G401.6 (cell line): Measurements from ENCODE around the gene FAM169A.
"Not testable (repeated sequence)": the region's sequence is repeated elsewhere in the genome, so short reads cannot be mapped to it uniquely, and the experiment has no call there.

Source experiments
- FAIRE-seq: peaks from 2 replicates; lab custom pipeline; 2012; peaks lifted over from hg19 to GRCh38; lab: Jason Lieb, UNC

The FAM169A gene

DNA sequence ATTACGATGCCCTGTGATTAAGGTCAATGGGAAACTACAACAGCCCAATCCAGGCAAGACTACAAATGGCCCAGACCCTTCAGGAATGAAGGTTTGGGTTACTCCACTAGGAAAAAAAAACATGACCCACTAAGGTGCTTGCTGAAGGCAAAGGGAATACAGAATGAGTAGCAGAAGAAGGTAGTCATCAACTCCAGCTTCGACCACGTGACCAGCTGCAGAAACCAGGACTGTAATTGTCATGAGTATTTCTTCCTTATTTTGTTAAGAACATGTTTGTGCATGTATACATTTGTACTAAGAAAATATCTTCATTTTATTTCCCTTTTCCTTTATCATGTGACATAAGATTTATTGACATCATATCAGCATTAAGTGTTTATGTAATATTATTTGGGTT is 74.5 kb downstream of the FAM169A start:
- peak; percentile 82 for FAIRE-seq

DNA sequence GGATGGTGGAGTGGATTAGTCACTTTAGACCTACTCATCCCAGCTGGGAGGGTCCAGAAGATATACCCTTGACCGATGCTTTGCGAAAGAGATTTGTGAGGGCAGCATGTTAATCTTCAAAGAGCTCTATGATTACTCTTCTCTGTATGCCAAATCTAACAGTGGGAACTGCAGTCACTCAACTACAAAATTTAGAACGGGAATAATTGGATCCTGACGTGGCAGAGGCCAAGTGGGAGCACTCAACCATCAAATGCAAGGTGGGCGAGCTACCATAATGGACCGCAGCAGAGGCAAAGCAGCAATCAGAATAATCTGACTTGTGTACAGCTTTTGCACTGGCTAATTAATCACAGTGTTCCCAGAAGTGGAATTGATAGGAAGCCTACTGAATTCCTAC is 78.8 kb downstream of the FAM169A start:
- no peak for FAIRE-seq

DNA sequence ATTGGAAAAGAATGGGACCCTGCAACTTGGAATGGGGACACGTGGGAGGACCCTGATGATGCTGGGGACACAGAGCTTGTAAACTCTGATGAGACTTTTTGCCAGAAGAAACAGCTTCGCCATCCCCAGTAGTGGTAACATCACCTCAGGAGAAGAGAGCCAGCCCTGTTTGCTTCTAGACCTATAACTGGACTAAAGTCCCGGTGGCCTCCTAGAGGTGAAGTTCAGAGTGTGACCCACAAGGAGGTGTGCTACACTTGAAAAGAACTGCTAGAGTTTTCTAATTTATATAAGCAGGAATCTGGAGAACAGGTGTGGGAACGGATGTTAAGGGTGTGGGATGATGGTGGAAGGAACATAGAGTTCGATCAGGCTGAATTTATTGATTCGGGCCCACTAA is 79.3 kb downstream of the FAM169A start:
- FAIRE-seq, result no peak

DNA sequence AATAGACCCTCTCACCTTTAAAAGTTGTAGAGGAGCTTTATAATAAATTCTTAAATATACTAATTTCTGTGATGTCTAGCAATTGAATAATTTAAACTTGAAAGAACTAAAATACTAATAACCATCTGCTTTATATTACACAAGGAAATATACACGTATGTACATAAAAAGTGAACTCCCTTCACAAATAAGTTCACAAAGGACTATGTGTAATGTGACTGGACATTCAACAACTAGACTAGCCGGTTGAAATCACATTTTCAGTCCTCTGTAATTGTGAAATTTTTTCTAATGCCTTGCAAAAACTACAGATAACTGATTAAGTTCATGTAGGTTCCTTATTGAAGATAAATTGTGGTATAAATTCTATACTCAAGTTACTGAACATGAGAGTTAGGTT is 87.6 kb downstream of the FAM169A start:
- peak; percentile 67 for FAIRE-seq

DNA sequence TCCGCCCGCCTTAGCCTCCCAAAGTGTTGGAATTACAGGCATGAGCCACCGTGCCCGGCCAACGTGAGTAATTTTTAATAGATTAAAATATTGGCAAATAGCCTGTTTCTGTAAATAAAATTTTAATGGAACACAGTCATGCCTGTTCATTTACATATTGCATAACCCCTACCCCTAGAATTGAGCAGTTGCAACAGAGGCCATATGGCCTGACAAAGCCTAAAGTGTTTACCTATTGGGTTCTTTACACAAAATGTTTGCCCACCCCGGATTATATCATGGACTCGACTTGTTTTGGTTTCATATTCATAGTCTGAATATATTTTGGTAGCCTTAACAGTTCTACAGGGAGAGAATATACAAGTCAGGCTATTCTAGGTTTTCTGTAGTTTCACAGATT is 93.8 kb downstream of the FAM169A start:
- FAIRE-seq, result no peak

DNA sequence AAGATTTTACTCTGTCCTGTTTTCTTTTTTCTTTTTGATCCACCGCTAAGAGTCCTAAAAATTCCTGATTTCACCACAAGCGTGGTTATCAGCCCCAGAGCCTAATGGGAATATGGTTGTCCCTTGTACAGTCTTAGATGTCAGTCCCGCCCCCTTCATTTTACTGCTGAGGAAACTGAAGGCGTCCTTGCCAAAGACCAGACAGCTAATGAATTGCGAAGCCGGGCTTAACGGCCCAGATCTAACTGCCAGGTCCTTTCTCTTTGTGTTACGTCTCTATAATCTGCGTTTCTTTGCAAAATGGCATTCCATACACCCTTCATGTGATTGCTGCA is 98.6 kb downstream of the FAM169A start:
- FAIRE-seq, result no peak

DNA sequence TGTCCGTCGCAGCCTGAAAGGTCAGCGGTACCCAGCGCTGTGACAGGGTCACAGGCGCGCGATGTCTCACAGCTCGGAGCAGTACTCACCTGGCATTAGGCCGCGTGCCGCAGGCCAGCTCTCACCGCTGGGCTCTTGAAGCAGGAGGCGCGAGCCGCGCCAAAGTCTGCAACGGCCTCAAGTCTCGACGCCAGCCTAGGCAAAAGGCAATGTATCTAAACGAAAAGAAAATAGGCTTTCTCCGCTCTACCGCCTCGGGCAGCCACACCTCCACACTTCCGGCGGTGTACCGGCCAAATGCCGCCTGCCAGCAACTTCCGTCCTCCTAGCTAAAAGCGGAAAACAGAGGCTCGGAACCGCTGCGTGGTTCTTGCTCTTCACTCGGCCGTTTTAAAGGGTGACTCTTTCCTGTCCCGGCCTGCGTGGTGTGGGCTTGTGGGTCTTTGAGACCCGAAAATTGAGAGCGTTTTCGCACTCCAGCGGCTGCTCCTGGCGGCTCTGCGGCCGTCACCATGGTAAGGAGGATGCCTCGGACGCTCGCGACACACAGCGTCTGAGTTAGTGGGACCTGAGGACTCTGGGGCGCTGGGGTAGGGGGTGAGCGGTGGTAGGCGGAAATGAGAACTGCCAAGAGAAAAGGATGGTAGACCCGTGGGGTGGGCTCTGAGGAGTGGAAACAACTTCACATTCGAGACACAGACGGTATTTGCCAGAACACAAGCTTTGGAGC is 99.2 kb downstream of the FAM169A start, which contains the start of the genes GFM2 and NSA2:
GFM2 (minus strand) TSS at position 269 of the 730 bp plus-strand sequence. CDS start 3,375 bp downstream, outside the sequence.
NSA2 (plus strand) TSS at position 401 of the 730 bp plus-strand sequence; CDS start at position 513, 112 bp downstream.
- peak; percentile 67 for FAIRE-seq

DNA sequence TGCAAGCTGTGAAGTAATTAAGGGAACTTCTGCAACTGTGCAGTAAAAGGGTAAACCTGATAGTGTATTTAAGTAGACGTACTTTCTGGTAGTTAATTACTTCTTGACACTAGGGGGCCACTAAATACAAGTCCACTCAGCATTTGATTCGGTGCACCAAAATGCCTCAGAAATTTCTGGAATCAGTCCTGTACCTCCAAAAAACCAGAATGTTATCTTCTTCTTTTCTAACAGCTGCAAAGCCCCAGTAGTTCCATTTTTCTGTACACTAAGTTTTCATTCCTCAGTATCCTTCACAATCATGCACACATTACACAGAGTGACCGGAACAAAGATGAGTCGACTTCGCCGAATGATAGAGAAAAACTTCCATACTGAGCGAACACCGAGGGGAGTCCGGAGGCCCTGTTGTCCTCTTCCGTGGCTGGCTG is 99.8 kb downstream of the FAM169A start:
- no peak for FAIRE-seq

DNA sequence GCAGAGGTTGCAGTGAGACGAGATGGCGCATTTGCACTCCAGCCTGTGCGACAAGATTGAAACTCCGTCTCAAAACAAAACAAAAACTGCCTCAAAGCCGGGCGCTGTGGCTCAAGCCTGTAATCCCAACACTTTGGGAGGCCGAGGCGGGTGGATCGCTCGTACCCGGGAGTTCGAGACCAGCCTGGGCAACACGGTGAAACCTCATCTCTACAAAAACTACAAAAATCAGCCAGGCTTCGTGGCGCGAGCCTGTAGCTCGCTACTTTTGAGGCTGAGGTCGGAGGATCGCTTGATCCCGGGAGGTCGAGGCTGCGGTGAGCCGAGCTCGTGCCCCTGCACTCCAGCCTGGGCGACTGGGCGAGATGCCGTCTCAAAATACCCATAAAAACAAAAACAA is 100.3 kb downstream of the FAM169A start:
- no peak for FAIRE-seq

DNA sequence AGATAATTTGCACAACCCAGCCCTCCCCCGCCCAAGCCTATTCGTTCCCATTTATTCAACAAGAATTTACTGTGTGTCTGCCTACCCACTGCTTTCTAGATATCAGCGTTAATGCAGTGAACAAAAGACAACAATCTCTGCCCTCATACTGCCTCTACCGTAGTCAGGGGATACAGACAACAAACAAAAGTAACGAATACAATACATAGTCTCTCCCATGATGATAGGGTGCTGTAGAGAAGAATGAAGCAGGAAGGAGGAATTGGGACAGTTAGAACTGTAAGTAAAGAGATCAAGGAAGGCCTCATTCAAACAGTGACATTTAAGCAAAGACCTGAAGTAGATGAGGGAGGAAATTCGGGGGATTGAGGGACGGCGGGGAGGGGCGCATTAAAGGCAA is 101.0 kb downstream of the FAM169A start:
- FAIRE-seq, result no peak

DNA sequence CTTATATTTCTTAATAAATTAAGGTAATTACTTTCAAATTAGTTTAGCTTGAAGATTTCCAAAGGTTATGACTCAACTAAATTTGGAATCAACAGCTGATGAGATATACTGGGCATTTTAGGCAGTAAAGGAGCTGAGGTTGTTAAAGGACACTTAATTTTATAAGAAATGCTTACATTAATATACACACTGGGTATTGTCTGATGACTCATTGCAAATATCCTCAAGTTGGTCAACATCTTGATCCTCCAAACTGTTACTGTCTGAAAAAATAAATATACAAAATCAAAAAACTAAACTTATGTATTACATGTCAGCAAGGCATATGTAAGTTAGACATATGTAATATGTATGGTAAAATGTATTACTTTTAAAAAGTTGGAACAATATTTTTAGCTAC is 102.7 kb downstream of the FAM169A start:
- FAIRE-seq, result peak; percentile 40

DNA sequence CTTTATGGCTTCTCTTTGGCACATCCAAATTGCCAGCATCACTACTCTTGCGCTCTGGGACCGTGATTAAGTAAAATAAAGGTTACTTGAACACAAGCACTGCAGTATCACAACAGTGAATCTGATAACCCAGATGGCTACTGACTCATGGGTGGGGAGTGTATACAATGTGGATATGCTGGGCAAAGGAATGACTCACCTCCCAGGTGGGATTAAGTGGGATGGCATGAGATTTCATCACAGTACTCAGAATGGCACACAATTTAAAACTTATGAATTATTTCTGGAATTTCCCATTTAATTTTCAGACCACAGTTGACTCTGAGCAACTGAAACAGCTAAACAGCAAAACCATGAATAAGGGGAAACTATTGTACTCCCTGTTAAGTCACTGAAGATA is 103.6 kb downstream of the FAM169A start:
- FAIRE-seq, result peak; percentile 49

DNA sequence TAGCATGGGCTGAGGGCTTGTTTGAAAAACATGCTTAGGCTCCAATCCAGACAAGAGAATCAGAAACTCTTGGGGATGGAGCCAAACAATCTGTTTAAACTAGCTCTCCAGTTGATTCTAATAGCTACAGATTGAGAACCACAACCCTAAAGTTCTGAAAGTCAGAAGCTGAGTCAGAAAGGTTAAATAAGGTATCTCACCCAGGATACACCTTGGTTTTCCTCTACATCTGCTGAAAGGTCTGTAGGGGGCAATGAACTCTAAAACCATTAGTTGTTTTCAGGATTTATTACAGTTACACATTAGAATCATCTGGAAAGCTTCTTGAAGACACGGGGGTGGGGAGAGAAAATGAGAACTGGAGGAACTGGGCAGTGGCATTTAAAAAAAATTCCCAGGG is 104.9 kb downstream of the FAM169A start:
- FAIRE-seq, result no peak

DNA sequence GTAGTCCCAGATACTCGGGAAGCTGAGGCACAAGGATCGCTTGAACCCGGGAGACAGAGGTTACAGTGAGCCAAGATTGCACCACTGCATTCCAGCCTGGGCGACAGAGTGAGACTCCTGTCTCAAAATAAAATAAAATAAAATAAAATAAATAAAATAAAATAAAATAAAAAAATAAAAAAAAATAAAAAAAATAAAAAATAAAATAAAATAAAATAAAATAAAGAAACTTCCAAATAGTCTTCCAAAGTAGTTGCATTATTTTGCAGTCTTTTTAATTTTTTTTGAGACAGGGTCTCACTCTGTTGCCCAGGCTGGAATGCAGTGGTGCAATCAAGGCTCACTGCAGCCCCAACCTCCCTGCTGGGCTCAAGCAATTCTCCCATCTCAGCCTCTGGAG is 117.4 kb downstream of the FAM169A start:
- FAIRE-seq, result not testable (repeated sequence)

DNA sequence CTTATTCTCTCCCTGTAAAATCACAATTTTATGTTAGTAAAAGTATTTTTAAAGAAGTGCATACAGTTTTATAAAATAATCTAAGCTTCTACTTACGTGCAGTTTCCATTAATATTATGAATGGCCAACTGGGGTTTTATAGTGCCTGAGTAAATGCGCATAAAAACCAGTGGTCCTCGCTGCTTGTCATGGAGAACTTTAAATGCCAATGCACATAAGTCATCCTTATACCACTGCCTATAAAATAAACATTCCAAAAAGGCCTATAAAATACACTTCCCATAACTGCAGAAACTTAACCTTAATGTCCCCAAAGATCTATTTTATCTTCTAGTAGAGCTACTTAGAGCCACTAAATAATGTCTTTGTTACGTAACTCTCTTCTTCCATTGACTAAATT is 127.8 kb downstream of the FAM169A start:
- FAIRE-seq, result no peak

DNA sequence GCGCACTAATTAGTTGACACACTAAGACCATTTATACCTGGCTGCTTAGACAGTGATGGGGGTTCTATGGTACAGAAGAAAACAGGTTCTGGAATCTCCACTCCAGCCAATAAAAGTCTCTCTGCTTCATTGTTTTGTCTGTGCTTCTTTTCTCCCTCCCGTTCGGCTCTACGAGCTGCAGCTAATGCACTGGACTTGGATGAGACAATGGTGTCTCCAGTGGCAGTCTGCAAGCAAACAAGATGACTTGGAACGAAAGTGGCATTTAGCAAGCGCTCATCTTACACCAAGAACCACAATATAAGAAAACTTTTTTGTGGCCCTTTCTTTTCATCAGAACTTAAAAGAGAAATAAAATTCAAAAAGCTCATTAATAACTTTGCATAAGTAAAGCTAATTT is 129.4 kb downstream of the FAM169A start:
- FAIRE-seq, result no peak
